HCT116 (cell line): ENCODE results near the gene ZDHHC14. TPM values are rescaled to one million over a fixed set of nuclear protein-coding genes. Genes with fewer than 3 reads are reported as not detected.

Experiments used
- ATAC-seq: fragments of 200-7000 bp; cut with Tn5 transposase; 2 replicates; pipeline ENCODE4 v1.9.1; 2020; ENCODE audit warnings: mild to moderate bottlenecking, moderate library complexity
- BruUV-seq: library from RNA; stranded (reverse); fragments of 400-500 nt; replicated peaks from 2 replicates; lab custom pipeline; 2021; lab: Mats Ljungman, UMichigan
- CTCF ChIA-PET: fragments of 300-600 bp; sonication (Branson Sonifier 250); formaldehyde crosslinking; loops from one replicate; lab custom pipeline; 2021; ENCODE audit warnings: antibody characterized with exemption; lab: Charles Lee
- POLR2A ChIA-PET: fragments of 300-600, 350-600 bp; sonication (Branson Sonifier 250); formaldehyde crosslinking; loops from one replicate; lab custom pipeline; 2021; ENCODE audit warnings: antibody characterized with exemption; lab: Charles Lee
- RAD21 ChIA-PET, 2 experiments: fragments of 300-600 bp; sonication (Branson Sonifier 250); formaldehyde crosslinking; loops; one replicate each; lab custom pipeline; 2023; ENCODE audit warnings: low total read pairs in 2 of 2; ENCODE audit not compliant: uncharacterized antibody in 2 of 2, unreplicated experiment in 2 of 2, low non-redundant PET in 1 of 2; lab: Charles Lee
- DNase-seq: peaks from one replicate; pipeline ENCODE4 v3.0.0-alpha.2; 2010; ENCODE audit warnings: low read depth, low spot score
- H2AFZ ChIP-seq: fragments of 200-600 bp; shearing (Covaris generic), sonication (generic); 2 replicates; pipeline ENCODE4 v1.6.1; 2017; ENCODE audit warnings: low read depth, mixed run types, mixed read lengths, antibody characterized with exemption, low read length; ENCODE audit not compliant: poor library complexity, severe bottlenecking
- H3K27ac ChIP-seq: 2 replicates; pipeline ENCODE4 v1.5.1; 2012; ENCODE audit warnings: low read depth, low read length
- H3K27me3 ChIP-seq: fragments of 200-600 bp; sonication (generic); 2 replicates; pipeline ENCODE4 v1.6.1; 2016; ENCODE audit warnings: mixed run types, low read length, mixed read lengths; ENCODE audit not compliant: insufficient read depth
- H3K36me3 ChIP-seq, 2 experiments: fragments of 200-500 bp in 1 of 2; fragments of 200-600 bp in 1 of 2; sonication (Bioruptor generic) in 1 of 2; sonication (generic) in 1 of 2; 2 replicates each; pipeline versions ENCODE4 v1.5.1 to v1.6.1; 2014 to 2016; ENCODE audit warnings: low read length in 2 of 2, inconsistent platforms in 1 of 2, mixed read lengths in 1 of 2, mixed run types in 1 of 2; ENCODE audit not compliant: insufficient read depth in 2 of 2, control insufficient read depth in 1 of 2
- H3K4me1 ChIP-seq, 2 experiments: fragments of 200-600 bp in 1 of 2; sonication (generic) in 1 of 2; 2 replicates each; pipeline versions ENCODE4 v1.5.1 to v1.6.1; 2012 to 2017; ENCODE audit warnings: low read length in 2 of 2, inconsistent platforms in 1 of 2, mild to moderate bottlenecking in 1 of 2, mixed read lengths in 1 of 2, mixed run types in 1 of 2, moderate library complexity in 1 of 2; ENCODE audit not compliant: insufficient read depth in 2 of 2, control insufficient read depth in 1 of 2
- H3K4me2 ChIP-seq: fragments of 200-600 bp; sonication (generic); 2 replicates; pipeline ENCODE4 v1.6.1; 2017; ENCODE audit warnings: mixed run types, low read length, mixed read lengths
- H3K4me3 ChIP-seq, 2 experiments: fragments of 200-600 bp in 1 of 2; sonication (generic) in 1 of 2; replicated peaks in 1 of 2; 2 replicates each; pipeline ENCODE4 v1.5.1; 2011 to 2016; ENCODE audit warnings: low read length in 2 of 2, control low read depth in 1 of 2, low read depth in 1 of 2, mild to moderate bottlenecking in 1 of 2, mixed read lengths in 1 of 2, mixed run types in 1 of 2
- H3K79me2 ChIP-seq: fragments of 200-600 bp; sonication (generic); 2 replicates; pipeline ENCODE4 v1.6.1; 2017; ENCODE audit warnings: mild to moderate bottlenecking, mixed run types, low read length, moderate library complexity, mixed read lengths; ENCODE audit not compliant: insufficient read depth
- H3K9ac ChIP-seq: fragments of 200-600 bp; sonication (generic); 2 replicates; pipeline ENCODE4 v1.6.1; 2016; ENCODE audit warnings: low read length, mixed read lengths
- H3K9me2 ChIP-seq: fragments of 200-600 bp; sonication (generic), shearing (Covaris generic); 2 replicates; pipeline ENCODE4 v1.6.1; 2017; ENCODE audit warnings: mixed run types, mild to moderate bottlenecking, moderate library complexity; ENCODE audit not compliant: insufficient read depth
- H3K9me3 ChIP-seq, 2 experiments: fragments of 200-500 bp in 1 of 2; fragments of 200-600 bp in 1 of 2; sonication (Bioruptor generic) in 1 of 2; sonication (generic) in 1 of 2; 2 replicates each; pipeline ENCODE4 v1.6.1; 2014 to 2017; ENCODE audit warnings: low read length in 2 of 2, mixed read lengths in 2 of 2, inconsistent platforms in 1 of 2, low read depth in 1 of 2, mild to moderate bottlenecking in 1 of 2, mixed run types in 1 of 2, moderate library complexity in 1 of 2; ENCODE audit not compliant: control insufficient read depth in 1 of 2, insufficient read depth in 1 of 2
- H4K20me1 ChIP-seq: fragments of 200-600 bp; sonication (generic), shearing (Covaris generic); 2 replicates; pipeline ENCODE4 v1.6.1; 2017; ENCODE audit warnings: mixed run types, mild to moderate bottlenecking, moderate library complexity; ENCODE audit not compliant: insufficient read depth
- CBX3 ChIP-seq: IDR thresholded peaks from 2 replicates; pipeline ENCODE4 v1.6.1; 2012; ENCODE audit warnings: low read depth
- CEBPB ChIP-seq: IDR thresholded peaks from 2 replicates; pipeline ENCODE4 v1.6.1; 2012; ENCODE audit warnings: low read depth
- EGR1 ChIP-seq: IDR thresholded peaks from 2 replicates; pipeline ENCODE4 v1.6.1; 2012; ENCODE audit warnings: low read depth
- ELF1 ChIP-seq: IDR thresholded peaks from 2 replicates; pipeline ENCODE4 v1.6.1; 2012; ENCODE audit warnings: low read depth, borderline replicate concordance
- EZH2 ChIP-seq: fragments of 200-600 bp; sonication (generic); IDR thresholded peaks from 2 replicates; pipeline ENCODE4 v1.6.1; 2017; ENCODE audit warnings: antibody characterized with exemption, mixed run types
- JUND ChIP-seq: IDR thresholded peaks from 2 replicates; pipeline ENCODE4 v1.6.1; 2012
- MAX ChIP-seq: IDR thresholded peaks from 2 replicates; pipeline ENCODE4 v1.6.1; 2012
- RAD21 ChIP-seq: IDR thresholded peaks from 2 replicates; pipeline ENCODE4 v1.6.1; 2012; ENCODE audit warnings: low read depth, mild to moderate bottlenecking
- REST ChIP-seq: IDR thresholded peaks from 2 replicates; pipeline ENCODE4 v1.6.1; 2012; ENCODE audit warnings: low read depth
- SIN3A ChIP-seq: IDR thresholded peaks from 2 replicates; pipeline ENCODE4 v1.6.1; 2012; ENCODE audit warnings: low read depth
- SP1 ChIP-seq: IDR thresholded peaks from 2 replicates; pipeline ENCODE4 v1.6.1; 2012; ENCODE audit warnings: low read depth
- ZBTB33 ChIP-seq: IDR thresholded peaks from 2 replicates; pipeline ENCODE4 v1.6.1; 2011; ENCODE audit warnings: mild to moderate bottlenecking, low read length, moderate library complexity; ENCODE audit not compliant: insufficient replicate concordance; ENCODE audit errors: extremely low read depth
- ZFX ChIP-seq: fragments of 450-650 bp; IDR thresholded peaks from 2 replicates; pipeline ENCODE4 v1.6.1; 2017
- ZNF274 ChIP-seq: fragments of 200-500 bp; sonication (Bioruptor generic); IDR thresholded peaks from 2 replicates; pipeline ENCODE4 v1.6.1; 2014; ENCODE audit warnings: mild to moderate bottlenecking, low read depth, low read length, inconsistent platforms
- intact Hi-C: fragments of 100-400 bp; cut with micrococcal nuclease; formaldehyde crosslinking; loops from 2 replicates; pipeline ENCODE4 v1.10.0; 2022
- total RNA-seq: library from RNA; stranded (reverse); gene quantifications from one replicate; pipeline ENCODE4 v1.2.1, GENCODE V29; 2021; ENCODE audit not compliant: unreplicated experiment

ZDHHC14 gene
- total RNA-seq, 1 experiment from 2014 or later, result 5.3 TPM

- intact Hi-C loops, result no loop called here
- Histone ChIP-seq H3K4me3 (no peak overlapping the region), H3K36me3 (no peaks in the 10 kb centered on the region)
- ATAC-seq, result no peak
- TF ChIP-seq SP1, result no peak
- TF ChIP-seq ELF1, result no peak
- TF ChIP-seq MAX, result no peak
- TF ChIP-seq JUND, result no peak
- no peak for TF ChIP-seq ZNF274
- TF ChIP-seq ZBTB33, result no peak
- TF ChIP-seq RAD21, result no peak
- TF ChIP-seq CEBPB, result no peak
- no peak for TF ChIP-seq ZFX
- no peak for TF ChIP-seq EGR1
- TF ChIP-seq EZH2, result no peak
- no peak for TF ChIP-seq CBX3
- TF ChIP-seq REST, result no peak
- no peak for TF ChIP-seq SIN3A
- TF ChIP-seq, all 23 proteins: peak for 0
- ChIA-PET RAD21 (no interaction called here), CTCF (no interaction called here), POLR2A (no interaction called here)
- Histone ChIP-seq H2AFZ (no peak overlapping the region), H3K27ac (no peak overlapping the region), H3K79me2 (no peaks in the 10 kb centered on the region), H3K9ac (no peak overlapping the region), H3K4me1 (no peaks in the 10 kb centered on the region), H3K4me2 (no peak overlapping the region), H3K9me2 (no peaks in the 10 kb centered on the region), H3K27me3 (no peaks in the 10 kb centered on the region), H4K20me1 (no peaks in the 10 kb centered on the region), H3K9me3 (no peaks in the 10 kb centered on the region)
- DNase-seq, result no peak
- no TSS peak for BruUV-seq
Measured at GRCh38 chr6:157655139-157655538, 274.1 kb downstream of the ZDHHC14 start.
